ENCODE results near the gene NTMT2. TPM values are rescaled to one million over a fixed set of nuclear protein-coding genes. Genes with fewer than 3 reads are reported as not detected.

NTMT2 gene
- total and polyA plus RNA-seq, 2 of the 8 experiments (the other 6 are each of a cell fraction or from before 2014, with no cell fraction given): 0.38 TPM; not detected in 1

GRCh38 chr1:170134521-170134920 lies 11.2 kb upstream of the NTMT2 start:
- Histone ChIP-seq H3K4me1 (replicated peaks in 1 of 4; ENCODE audit: control insufficient read depth in 3 of 4, insufficient read depth in 4 of 4, low read length in 3 of 4) (peaks cover 0 to 4% (median 0%) of the 10 kb centered on the region in 4 experiments; a peak in 1 of 7 replicates), H3K4me2 (ENCODE audit: insufficient read depth in 1 of 2, low read depth in 2 of 2, low read length in 2 of 2) (no peak overlapping the region), H4K91ac (replicated peaks; ENCODE audit: insufficient read length, low read length) (no peak overlapping the region), H2BK20ac (ENCODE audit: low read length) (no peak overlapping the region), H3K36me3 (ENCODE audit: control insufficient read depth in 2 of 4, insufficient read depth in 4 of 4, low read length in 3 of 4) (no peaks in the 10 kb centered on the region), H3K18ac (ENCODE audit: extremely low read depth, low read length) (no peak overlapping the region), H2AFZ (ENCODE audit: low read length) (no peak overlapping the region), H2AK5ac (ENCODE audit: low read depth, low read length) (no peak overlapping the region), H3K27me3 (replicated peaks in 1 of 4; ENCODE audit: control insufficient read depth in 3 of 4, extremely low read depth in 1 of 4, insufficient read depth in 3 of 4, low read length in 3 of 4) (no peaks in the 10 kb centered on the region), H2BK120ac (replicated peaks; ENCODE audit: low read depth, low read length) (no peak overlapping the region), H3K27ac (ENCODE audit: low read depth, low read length) (no peak overlapping the region), H3K14ac (ENCODE audit: insufficient read length) (no peak overlapping the region), H2BK12ac (ENCODE audit: low read depth, low read length) (no peak overlapping the region), H3K9me3 (ENCODE audit: insufficient read depth in 2 of 2, low read depth in 1 of 2, low read length in 1 of 2) (no peaks in the 10 kb centered on the region), H3K23me2 (ENCODE audit: low read depth, low read length) (no peaks in the 10 kb centered on the region), H2BK5ac (ENCODE audit: low read depth, low read length) (no peak overlapping the region), H3K9ac (replicated peaks in 1 of 4; ENCODE audit: extremely low read depth in 1 of 4, low read depth in 3 of 4, low read length in 3 of 4) (no peak overlapping the region), H2BK15ac (ENCODE audit: low read length) (no peak overlapping the region), H4K5ac (ENCODE audit: insufficient read length, low read depth, low read length) (no peak overlapping the region), H3K23ac (ENCODE audit: insufficient read length) (no peak overlapping the region), H4K20me1 (replicated peaks in 1 of 2; ENCODE audit: control insufficient read depth in 1 of 2, insufficient read depth in 2 of 2, low read length in 2 of 2) (no peaks in the 10 kb centered on the region), H3K79me2 (ENCODE audit: control insufficient read depth in 1 of 2, insufficient read depth in 2 of 2, low read length in 2 of 2) (no peaks in the 10 kb centered on the region), H3K79me1 (ENCODE audit: low read depth, low read length) (no peaks in the 10 kb centered on the region), H3K56ac (replicated peaks; ENCODE audit: insufficient read length, low read depth, low read length) (no peak overlapping the region), H4K8ac (ENCODE audit: extremely low read depth, insufficient read depth, low read length) (no peak overlapping the region), H3K4ac (replicated peaks; ENCODE audit: insufficient read length, low read depth, low read length) (no peak overlapping the region), H3K4me3 (ENCODE audit: extremely low read depth in 1 of 4, insufficient read depth in 2 of 4, low read depth in 3 of 4, low read length in 4 of 4) (no peak overlapping the region)
- ChIA-PET POLR2A (ENCODE audit: partially characterized antibody) (no interaction called here), CTCF (ENCODE audit: partially characterized antibody) (no interaction called here)
- DNase-seq (ENCODE audit: low read depth in 1 of 2, low spot score in 2 of 2): no peak
- TF ChIP-seq EZH2 (IDR thresholded peaks at IDR 0.05; ENCODE audit: low read depth, low read length, severe bottlenecking) (no peak), USF2 (IDR thresholded peaks at IDR 0.05; ENCODE audit: low read length) (no peak), EP300 (IDR thresholded peaks at IDR 0.05; ENCODE audit: borderline replicate concordance in 1 of 2, low read depth in 2 of 2, low read length in 2 of 2) (no peak), GABPA (IDR thresholded peaks at IDR 0.05; ENCODE audit: borderline replicate concordance, insufficient read depth, low read length) (no peak), SIRT6 (IDR thresholded peaks at IDR 0.05; ENCODE audit: low read length) (no peak), HDAC6 (IDR thresholded peaks at IDR 0.05; ENCODE audit: low read depth, low read length) (no peak), SP2 (IDR thresholded peaks at IDR 0.05; ENCODE audit: low read length) (no peak), CREB1 (IDR thresholded peaks at IDR 0.05) (no peak)
- WGBS, 2 experiments (ENCODE audit: extremely low coverage in 1 of 2, insufficient coverage in 1 of 2, insufficient read length in 1 of 2, insufficient replicate concordance in 2 of 2, low coverage in 1 of 2, low lambda C conversion rate in 2 of 2, missing lambda C conversion rate in 1 of 2): 90% methylated on average over 6 of the region's 6 CpGs; no CpG with 5 or more reads in 1 of the 2 experiments
- no peak for FAIRE-seq
